ENCODE results near the gene MYO15A.

DNA sequence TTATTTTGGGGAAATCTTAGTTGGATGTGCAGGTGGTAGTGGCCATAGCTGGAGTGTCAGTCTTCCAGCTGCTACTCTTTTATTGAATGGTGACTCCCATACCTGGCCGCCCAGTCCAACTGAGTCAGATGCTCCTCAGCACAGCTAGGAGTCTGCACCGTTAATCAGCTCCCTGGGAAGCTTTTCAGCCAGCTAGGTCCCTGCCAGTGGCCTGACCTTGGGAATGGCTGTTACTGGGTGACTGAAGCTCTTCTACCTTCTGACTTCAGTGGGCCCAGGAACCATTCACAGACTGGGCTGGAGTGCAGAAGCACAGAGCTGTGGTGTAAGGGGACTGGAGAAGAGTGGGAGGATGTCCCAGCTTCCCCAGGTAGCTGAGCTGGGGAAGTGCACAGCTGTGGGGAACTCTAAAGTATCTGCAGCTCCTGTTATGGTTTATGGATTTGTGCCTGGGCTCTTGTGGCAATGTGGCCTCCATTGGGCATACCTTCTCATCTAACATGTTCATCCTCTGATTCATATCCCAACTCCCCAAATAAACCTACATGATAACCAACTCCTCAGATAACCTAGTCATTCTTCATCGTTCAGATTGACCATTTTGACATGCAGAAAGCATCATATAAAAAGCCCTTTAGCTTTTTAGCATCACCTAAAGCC, 89.1 kb downstream of the MYO15A start:
- TF ChIP-seq YY1 (IDR thresholded peaks at IDR 0.05; ENCODE audit: insufficient read depth, insufficient read length): no peak
- no peak for TF ChIP-seq ZNF274 (IDR thresholded peaks at IDR 0.05; ENCODE audit: low read depth, low read length)
- TF ChIP-seq SUZ12 (IDR thresholded peaks at IDR 0.05; ENCODE audit: extremely low read depth, insufficient read depth, insufficient read length): no peak
